ENCODE results near the gene NBPF12. TPM values are rescaled to one million over a fixed set of nuclear protein-coding genes. Genes with fewer than 3 reads are reported as not detected.
"Not testable (repeated sequence)": the region's sequence is repeated elsewhere in the genome, so short reads cannot be mapped to it uniquely, and the experiment has no call there.

NBPF12 gene
- total RNA-seq, 1 donor from 2014 or later, result 12.4 TPM

DNA sequence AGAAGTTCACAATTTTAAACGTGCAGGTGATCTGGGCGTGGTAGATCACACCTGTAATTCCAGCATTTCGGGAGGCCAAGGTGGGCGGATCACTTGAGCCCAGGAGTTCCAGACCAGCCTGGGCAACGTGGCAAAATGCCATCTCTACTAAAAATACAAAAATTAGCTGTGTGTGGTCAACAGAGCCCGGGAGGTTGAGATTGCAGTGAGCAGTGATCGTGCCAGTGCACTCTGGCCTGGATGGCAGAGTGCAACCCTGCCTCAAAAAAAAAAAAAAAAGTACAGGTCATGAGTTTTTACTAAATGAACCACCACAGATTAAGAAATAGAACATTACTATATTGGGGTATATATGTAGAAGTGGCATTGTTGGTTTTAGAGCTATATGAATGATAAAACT lies 2.2 kb downstream of the NBPF12 start:
- not testable (repeated sequence) for H3K27ac Mint-ChIP-seq (ENCODE audit: unreplicated experiment); DNase-seq (ENCODE audit: low read depth, low spot score); H3K36me3 Mint-ChIP-seq (ENCODE audit: low read depth); H3K9me3 Mint-ChIP-seq; H3K27me3 Mint-ChIP-seq (ENCODE audit: low read depth); H3K4me3 Mint-ChIP-seq; H3K4me1 Mint-ChIP-seq

DNA sequence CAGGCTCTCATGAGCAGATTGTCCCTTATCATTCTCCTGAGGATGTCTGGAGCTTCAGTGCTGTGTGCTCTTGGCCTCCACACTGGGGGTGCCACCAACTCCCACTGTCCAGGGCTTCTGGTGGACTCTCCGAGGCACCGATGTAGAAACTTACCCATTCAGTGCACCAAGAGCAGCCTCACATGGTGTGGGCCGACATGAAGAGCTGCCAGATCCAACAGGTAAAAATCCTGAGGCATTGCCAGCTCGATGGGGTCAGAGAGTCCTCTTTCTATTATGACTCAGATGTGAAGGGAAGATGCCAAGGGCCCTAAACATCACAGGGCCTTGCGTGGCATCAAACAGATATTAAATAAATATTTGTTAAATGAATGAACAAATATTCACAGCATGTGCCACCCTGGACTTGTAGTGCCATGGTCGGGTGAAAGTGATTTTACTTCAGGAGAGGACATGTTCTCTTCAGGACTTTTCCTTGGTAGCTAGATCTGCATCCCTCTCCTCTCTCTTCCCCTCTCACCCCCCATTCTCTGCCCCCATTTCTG lies 5.3 kb downstream of the NBPF12 start:
- not testable (repeated sequence) for H3K27me3 Mint-ChIP-seq (ENCODE audit: low read depth); H3K9me3 Mint-ChIP-seq; H3K27ac Mint-ChIP-seq (ENCODE audit: unreplicated experiment); H3K4me1 Mint-ChIP-seq; H3K4me3 Mint-ChIP-seq; H3K36me3 Mint-ChIP-seq (ENCODE audit: low read depth); DNase-seq (ENCODE audit: low read depth, low spot score)

DNA sequence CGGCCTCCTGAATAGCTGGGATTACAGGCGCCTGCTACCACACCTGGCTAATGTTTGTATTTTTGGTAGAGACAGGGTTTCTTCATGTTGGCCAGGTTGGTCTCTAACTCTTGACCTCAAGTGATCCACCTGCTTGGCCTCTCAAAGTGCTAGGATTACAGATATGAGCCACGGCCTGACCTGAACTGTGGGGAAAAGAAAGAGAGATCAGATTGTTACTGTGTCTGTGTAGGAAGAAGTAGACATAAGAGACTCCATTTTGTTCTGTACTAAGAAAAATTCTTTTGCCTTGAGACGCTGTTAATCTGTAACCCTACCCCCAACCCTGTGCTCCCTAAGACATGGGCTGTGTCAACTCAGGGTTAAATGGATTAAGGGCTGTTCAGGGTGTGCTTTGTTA lies 10.0 kb downstream of the NBPF12 start:
- not testable (repeated sequence) for H3K27ac Mint-ChIP-seq (ENCODE audit: unreplicated experiment); H3K9me3 Mint-ChIP-seq; H3K27me3 Mint-ChIP-seq (ENCODE audit: low read depth); H3K4me1 Mint-ChIP-seq; H3K36me3 Mint-ChIP-seq (ENCODE audit: low read depth); DNase-seq (ENCODE audit: low read depth, low spot score); H3K4me3 Mint-ChIP-seq

- not testable (repeated sequence) for DNase-seq (ENCODE audit: low read depth, low spot score); H3K36me3 Mint-ChIP-seq (ENCODE audit: low read depth); H3K4me1 Mint-ChIP-seq; H3K9me3 Mint-ChIP-seq; H3K27me3 Mint-ChIP-seq (ENCODE audit: low read depth); H3K27ac Mint-ChIP-seq (ENCODE audit: unreplicated experiment); H3K4me3 Mint-ChIP-seq
Measured at GRCh38 chr1:146964340-146964739, 26.2 kb downstream of the NBPF12 start.

DNA sequence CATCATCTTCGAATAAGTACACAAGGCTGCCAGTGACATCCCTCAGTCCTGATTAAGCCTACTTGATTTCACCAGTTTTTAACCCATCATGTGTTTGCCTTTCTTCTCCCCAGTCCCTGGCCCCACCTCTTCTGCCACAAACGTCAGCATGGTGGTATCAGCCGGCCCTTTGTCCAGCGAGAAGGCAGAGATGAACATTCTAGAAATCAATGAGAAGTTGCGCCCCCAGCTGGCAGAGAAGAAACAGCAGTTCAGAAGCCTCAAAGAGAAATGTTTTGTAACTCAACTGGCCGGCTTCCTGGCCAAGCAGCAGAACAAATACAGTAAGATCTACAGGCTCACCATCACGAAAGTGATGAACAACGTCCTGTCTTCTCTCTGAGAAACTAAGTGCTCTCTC lies 28.2 kb downstream of the NBPF12 start:
- TF ChIP-seq CTCF (conservative IDR thresholded peaks at IDR 0.05), result peak; percentile 46
- H3K27ac Mint-ChIP-seq (ENCODE audit: unreplicated experiment); H3K4me1 Mint-ChIP-seq; DNase-seq (ENCODE audit: low read depth, low spot score); H3K27me3 Mint-ChIP-seq (ENCODE audit: low read depth); H3K4me3 Mint-ChIP-seq; H3K9me3 Mint-ChIP-seq; H3K36me3 Mint-ChIP-seq (ENCODE audit: low read depth): not testable (repeated sequence)

DNA sequence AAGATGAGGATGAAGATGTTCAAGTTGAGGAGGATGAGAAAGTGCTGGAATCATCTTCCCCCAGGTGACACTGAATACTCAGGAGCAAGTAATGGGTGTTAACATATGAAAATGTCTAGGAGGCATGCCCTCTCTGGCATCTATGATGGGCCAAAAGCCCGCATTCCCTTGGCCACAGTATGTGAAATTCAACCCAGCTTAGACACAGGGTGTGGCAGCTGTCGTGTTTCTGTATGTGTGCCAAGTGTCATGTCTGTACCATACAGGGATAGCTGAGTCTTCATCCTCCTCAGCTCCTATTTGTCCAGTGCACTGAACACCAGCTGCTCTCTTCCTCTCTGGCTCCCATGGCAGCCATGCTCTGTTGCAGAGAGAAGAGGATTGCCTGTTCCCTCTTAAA lies 32.5 kb downstream of the NBPF12 start:
- not testable (repeated sequence) for H3K4me3 Mint-ChIP-seq; H3K27ac Mint-ChIP-seq (ENCODE audit: unreplicated experiment); H3K27me3 Mint-ChIP-seq (ENCODE audit: low read depth); H3K9me3 Mint-ChIP-seq; DNase-seq (ENCODE audit: low read depth, low spot score); H3K36me3 Mint-ChIP-seq (ENCODE audit: low read depth); H3K4me1 Mint-ChIP-seq

DNA sequence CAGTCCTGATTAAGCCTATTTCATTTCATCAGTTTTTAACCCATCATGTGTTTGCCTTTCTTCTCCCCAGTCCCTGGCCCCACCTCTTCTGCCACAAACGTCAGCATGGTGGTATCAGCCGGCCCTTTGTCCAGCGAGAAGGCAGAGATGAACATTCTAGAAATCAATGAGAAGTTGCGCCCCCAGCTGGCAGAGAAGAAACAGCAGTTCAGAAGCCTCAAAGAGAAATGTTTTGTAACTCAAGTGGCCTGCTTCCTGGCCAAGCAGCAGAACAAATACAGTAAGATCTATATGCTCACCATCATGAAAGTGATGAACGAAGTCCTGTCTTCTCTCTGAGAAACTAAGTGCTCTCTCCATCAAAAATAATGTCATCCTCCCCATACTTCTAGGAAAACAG lies 34.6 kb downstream of the NBPF12 start:
- H3K36me3 Mint-ChIP-seq (ENCODE audit: low read depth); H3K9me3 Mint-ChIP-seq; DNase-seq (ENCODE audit: low read depth, low spot score); H3K27me3 Mint-ChIP-seq (ENCODE audit: low read depth); H3K27ac Mint-ChIP-seq (ENCODE audit: unreplicated experiment); H3K4me3 Mint-ChIP-seq; H3K4me1 Mint-ChIP-seq: not testable (repeated sequence)
- TF ChIP-seq CTCF (conservative IDR thresholded peaks at IDR 0.05), result peak; percentile 21

GRCh38 chr1:146985855-146986254 lies 47.7 kb downstream of the NBPF12 start:
- H3K27me3 Mint-ChIP-seq (ENCODE audit: low read depth); H3K4me1 Mint-ChIP-seq; H3K27ac Mint-ChIP-seq (ENCODE audit: unreplicated experiment); H3K9me3 Mint-ChIP-seq; H3K36me3 Mint-ChIP-seq (ENCODE audit: low read depth); DNase-seq (ENCODE audit: low read depth, low spot score); H3K4me3 Mint-ChIP-seq: not testable (repeated sequence)

DNA sequence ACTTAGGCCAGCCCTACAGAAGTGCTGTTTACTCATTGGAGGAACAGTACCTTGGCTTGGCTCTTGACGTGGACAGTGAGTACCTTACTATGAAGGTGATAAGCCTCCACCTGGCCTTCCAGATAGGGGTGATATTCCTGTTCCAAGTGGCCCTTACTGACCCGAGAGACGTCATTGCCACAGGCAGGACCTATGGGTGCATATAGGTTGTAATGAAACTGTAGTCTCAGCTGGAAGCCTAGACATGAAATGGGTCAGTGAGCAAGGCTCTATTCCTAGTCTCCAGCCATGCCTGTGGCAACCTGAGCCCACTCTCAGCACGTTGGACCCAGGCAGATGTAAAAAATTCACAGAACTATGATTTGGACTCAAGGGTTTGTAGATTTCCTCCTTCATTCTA lies 48.3 kb downstream of the NBPF12 start:
- H3K4me3 Mint-ChIP-seq; H3K9me3 Mint-ChIP-seq; H3K36me3 Mint-ChIP-seq (ENCODE audit: low read depth); H3K27ac Mint-ChIP-seq (ENCODE audit: unreplicated experiment); DNase-seq (ENCODE audit: low read depth, low spot score); H3K27me3 Mint-ChIP-seq (ENCODE audit: low read depth); H3K4me1 Mint-ChIP-seq: not testable (repeated sequence)

DNA sequence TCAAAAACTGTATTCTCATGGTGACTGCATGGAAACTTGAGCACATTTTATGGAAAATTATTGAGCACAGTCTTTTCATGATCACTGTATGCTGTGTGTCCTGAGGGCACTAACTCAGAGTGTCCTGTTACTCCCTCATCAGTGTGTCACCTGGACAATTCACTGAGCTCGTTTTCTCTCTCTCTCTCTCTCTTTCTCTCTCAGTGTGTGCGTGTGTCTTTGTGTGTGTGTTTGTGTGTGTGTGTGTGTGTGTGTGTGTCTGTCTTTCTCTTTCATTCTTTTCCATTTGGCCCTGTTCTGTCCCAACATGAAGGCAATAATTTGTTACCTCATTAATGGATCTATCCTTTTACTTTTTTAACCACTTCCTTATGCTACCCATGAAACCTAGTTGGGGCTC lies 49.4 kb downstream of the NBPF12 start:
- not testable (repeated sequence) for H3K4me3 Mint-ChIP-seq, H3K4me1 Mint-ChIP-seq

GRCh38 chr1:146989455-146989854 lies 51.3 kb downstream of the NBPF12 start:
- H3K9me3 Mint-ChIP-seq; H3K36me3 Mint-ChIP-seq (ENCODE audit: low read depth); H3K4me3 Mint-ChIP-seq; H3K27me3 Mint-ChIP-seq (ENCODE audit: low read depth); DNase-seq (ENCODE audit: low read depth, low spot score); H3K27ac Mint-ChIP-seq (ENCODE audit: unreplicated experiment); H3K4me1 Mint-ChIP-seq: not testable (repeated sequence)

More for the DNA sequence above, 49.4 kb downstream of the NBPF12 start:
- H3K36me3 Mint-ChIP-seq (ENCODE audit: low read depth); H3K27me3 Mint-ChIP-seq (ENCODE audit: low read depth); H3K9me3 Mint-ChIP-seq; DNase-seq (ENCODE audit: low read depth, low spot score); H3K27ac Mint-ChIP-seq (ENCODE audit: unreplicated experiment): not testable (repeated sequence)

DNA sequence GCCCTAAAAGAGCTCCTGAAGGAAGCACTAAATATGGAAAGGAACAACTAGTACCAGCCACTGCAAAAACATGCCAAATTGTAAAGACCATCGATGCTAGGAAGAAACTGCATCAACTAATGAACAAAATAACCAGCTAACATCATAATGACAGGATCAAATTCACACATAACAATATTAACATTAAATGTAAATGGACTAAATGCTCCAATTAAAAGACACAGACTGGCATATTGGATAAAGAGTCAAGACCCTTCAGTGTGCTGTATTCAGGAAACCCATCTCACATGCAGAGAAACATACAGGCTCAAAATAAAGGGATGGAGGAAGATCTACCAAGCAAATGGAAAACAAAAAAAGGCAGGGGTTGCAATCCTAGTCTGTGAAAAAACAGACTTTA lies 70.4 kb downstream of the NBPF12 start:
- H3K4me3 Mint-ChIP-seq; H3K27ac Mint-ChIP-seq (ENCODE audit: unreplicated experiment); H3K36me3 Mint-ChIP-seq (ENCODE audit: low read depth); H3K9me3 Mint-ChIP-seq; DNase-seq (ENCODE audit: low read depth, low spot score); H3K4me1 Mint-ChIP-seq: not testable (repeated sequence)
- H3K27me3 Mint-ChIP-seq (ENCODE audit: low read depth), result peaks cover 13% of the 10 kb centered on the region
